Astrocyte of the spinal cord (primary cell): ENCODE data around the gene MSL1.

ENCODE experiments used
- DNase-seq: peaks from one replicate; pipeline ENCODE4 v3.0.0; 2011; ENCODE audit warnings: low read depth, low spot score
- H3K4me3 ChIP-seq: 2 replicates; pipeline ENCODE4 v1.5.1; 2011; ENCODE audit warnings: low read depth, mild to moderate bottlenecking, low read length, moderate library complexity
- in situ Hi-C: cut with HindIII; loops from 2 replicates; pipeline ENCODE4 v1.10.0; 2017; ENCODE audit warnings: low sequenced_read_pairs
- TF ChIP-seq, protein P1 (sequence below): IDR thresholded peaks from 2 replicates; pipeline ENCODE4 v1.5.1; 2012; ENCODE audit warnings: low read depth, mild to moderate bottlenecking, low read length, inconsistent platforms

MSL1 gene

DNA sequence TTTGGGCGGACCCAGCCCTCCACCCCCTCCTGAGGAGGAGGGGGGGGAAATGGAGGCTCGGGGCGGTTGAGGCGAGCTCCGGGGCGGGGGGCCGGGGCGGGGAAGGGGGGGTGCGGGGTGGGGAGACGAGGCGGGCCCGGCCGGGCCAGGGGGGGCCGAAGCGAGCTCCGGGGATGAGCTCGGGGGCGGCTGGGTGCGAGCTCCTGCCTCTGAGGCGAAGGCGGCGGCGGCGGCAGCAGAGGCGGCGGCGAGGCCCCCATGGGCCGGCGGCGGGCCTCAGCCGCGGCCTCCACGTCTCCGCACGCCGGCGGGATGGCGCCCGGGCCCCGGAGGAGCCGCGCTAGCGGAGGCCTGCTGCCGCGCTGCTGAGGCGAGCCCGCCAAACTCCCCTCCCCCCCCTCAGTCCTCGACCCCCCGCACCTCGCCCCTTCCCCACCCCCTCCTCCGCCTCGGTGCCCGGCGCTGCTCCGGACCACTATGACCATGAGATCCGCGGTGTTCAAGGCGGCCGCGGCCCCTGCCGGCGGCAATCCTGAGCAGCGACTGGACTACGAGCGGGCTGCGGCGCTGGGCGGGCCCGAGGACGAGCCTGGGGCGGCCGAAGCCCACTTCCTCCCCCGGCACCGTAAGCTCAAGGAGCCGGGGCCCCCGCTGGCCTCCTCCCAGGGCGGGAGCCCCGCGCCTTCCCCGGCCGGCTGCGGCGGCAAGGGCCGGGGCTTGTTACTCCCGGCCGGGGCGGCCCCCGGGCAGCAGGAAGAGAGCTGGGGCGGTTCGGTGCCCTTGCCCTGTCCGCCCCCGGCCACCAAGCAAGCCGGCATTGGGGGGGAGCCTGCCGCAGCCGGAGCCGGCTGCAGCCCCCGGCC is 596 bp downstream of the MSL1 start:
- in situ Hi-C loops, result no loop called here
- TF ChIP-seq, protein P1, sequence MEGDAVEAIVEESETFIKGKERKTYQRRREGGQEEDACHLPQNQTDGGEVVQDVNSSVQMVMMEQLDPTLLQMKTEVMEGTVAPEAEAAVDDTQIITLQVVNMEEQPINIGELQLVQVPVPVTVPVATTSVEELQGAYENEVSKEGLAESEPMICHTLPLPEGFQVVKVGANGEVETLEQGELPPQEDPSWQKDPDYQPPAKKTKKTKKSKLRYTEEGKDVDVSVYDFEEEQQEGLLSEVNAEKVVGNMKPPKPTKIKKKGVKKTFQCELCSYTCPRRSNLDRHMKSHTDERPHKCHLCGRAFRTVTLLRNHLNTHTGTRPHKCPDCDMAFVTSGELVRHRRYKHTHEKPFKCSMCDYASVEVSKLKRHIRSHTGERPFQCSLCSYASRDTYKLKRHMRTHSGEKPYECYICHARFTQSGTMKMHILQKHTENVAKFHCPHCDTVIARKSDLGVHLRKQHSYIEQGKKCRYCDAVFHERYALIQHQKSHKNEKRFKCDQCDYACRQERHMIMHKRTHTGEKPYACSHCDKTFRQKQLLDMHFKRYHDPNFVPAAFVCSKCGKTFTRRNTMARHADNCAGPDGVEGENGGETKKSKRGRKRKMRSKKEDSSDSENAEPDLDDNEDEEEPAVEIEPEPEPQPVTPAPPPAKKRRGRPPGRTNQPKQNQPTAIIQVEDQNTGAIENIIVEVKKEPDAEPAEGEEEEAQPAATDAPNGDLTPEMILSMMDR, result peak; percentile 36
- H3K4me3 ChIP-seq, result peak overlapping the region; percentile 88
- no peak for DNase-seq

DNA sequence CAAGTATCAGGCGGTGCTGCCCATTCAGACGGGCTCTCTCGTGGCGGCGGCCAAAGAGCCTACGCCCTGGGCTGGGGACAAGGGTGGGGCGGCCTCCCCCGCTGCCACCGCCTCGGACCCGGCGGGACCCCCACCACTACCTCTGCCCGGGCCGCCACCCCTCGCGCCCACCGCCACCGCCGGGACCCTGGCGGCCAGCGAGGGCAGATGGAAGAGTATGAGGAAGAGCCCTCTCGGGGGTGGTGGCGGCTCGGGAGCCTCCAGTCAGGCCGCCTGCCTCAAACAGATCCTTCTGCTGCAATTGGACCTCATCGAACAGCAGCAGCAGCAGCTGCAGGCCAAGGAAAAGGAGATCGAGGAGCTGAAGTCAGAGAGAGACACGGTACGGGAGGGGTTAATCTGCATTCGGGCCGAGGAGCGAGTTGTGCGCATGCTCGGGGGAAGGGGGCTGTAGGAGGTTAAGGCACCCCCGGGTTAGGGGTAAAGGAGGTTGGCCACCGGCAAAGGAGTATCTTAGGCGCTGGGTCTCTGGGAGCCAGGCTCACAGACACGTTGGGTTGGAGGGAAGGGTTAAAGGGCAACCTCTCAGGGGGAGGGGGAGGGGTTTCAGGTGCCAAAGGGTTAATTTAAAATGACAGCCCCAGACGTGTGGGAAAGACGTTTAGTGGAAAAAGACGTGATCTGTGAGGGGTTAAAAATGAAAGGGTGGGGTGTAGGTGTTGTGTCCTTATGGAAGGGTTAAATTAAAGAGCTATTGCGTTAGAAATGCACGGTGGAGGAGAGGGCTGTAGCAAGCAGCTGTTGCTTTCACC is 1.4 kb downstream of the MSL1 start:
- in situ Hi-C loops, result no loop called here
- TF ChIP-seq, protein P1, result no peak
- peak overlapping the region; percentile 88 for H3K4me3 ChIP-seq
- peak; percentile 46 for DNase-seq

- DNase-seq, result no peak
- in situ Hi-C loops, result no loop called here
- peak overlapping the region; percentile 88 for H3K4me3 ChIP-seq
- TF ChIP-seq, protein P1, result no peak
Observed at GRCh38 chr17:40123811-40124114, 2.0 kb downstream of the MSL1 start.

DNA sequence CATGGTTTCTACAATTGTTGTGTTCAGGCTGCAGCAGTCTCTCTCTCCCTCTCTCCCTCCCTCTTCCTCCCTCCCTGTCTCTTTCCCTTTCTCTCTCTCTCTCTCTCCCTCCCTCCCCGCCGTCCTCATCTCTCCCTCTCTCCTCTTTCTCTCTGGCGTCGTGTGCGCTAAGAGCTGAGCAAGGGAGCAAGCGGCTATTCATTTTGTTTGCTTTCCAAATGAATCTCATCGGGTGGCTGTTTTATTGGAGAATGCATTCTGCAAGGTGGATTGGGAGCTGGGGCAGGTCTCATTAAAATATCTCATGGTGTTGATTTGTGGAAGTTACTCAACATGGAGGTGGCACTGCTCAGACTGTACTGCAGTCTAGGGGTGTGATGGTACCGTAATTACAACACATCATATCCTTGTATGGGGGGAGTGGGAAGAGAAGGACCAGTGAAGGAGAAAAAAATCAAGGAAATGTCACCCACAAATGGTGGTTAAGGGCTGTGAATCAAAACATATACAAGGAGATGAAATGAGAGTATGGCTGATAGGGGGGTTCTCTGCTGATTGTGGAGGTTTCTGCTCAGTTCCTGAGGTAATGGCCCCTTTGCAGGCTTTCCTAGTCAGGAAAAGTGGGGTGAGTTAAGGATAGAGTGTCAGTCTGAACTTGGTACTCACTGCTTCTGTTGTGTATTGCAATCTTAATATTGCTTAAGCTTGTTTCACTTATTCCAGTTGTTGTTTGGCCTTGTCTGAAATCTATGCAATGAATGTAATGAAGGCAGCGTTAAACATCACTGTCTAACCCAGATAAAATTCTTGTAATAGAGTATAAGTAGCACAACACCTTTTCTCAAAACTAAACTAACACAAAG is 2.7 kb downstream of the MSL1 start:
- no peak for DNase-seq
- in situ Hi-C loops, result no loop called here
- TF ChIP-seq, protein P1, result no peak
- H3K4me3 ChIP-seq, result peak overlapping the region; percentile 88

- TF ChIP-seq, protein P1, result no peak
- DNase-seq, result no peak
- no peak overlapping the region for H3K4me3 ChIP-seq
- in situ Hi-C loops, result no loop called here
Observed at GRCh38 chr17:40129498-40129897, 7.7 kb downstream of the MSL1 start.
